Epithelial cell of esophagus (primary cell): Measurements from ENCODE around the gene CTDNEP1.
A peak's percentile ranks its signal among the peaks of the same experiment; 100 is the strongest.

Experiments used
- DNase-seq: peaks from one replicate; pipeline ENCODE4 v3.0.0; 2010; ENCODE audit warnings: low read depth
- H3K4me3 ChIP-seq: 2 replicates; pipeline ENCODE4 v1.5.1; 2011; ENCODE audit warnings: mild to moderate bottlenecking, low read length, control low read depth
- TF ChIP-seq, protein P1 (sequence below): IDR thresholded peaks from 2 replicates; pipeline ENCODE4 v1.5.1; 2011; ENCODE audit warnings: low read depth, mild to moderate bottlenecking, low read length, control low read depth, inconsistent platforms; ENCODE audit not compliant: insufficient read depth; ENCODE audit errors: missing control alignments

The CTDNEP1 gene

DNA sequence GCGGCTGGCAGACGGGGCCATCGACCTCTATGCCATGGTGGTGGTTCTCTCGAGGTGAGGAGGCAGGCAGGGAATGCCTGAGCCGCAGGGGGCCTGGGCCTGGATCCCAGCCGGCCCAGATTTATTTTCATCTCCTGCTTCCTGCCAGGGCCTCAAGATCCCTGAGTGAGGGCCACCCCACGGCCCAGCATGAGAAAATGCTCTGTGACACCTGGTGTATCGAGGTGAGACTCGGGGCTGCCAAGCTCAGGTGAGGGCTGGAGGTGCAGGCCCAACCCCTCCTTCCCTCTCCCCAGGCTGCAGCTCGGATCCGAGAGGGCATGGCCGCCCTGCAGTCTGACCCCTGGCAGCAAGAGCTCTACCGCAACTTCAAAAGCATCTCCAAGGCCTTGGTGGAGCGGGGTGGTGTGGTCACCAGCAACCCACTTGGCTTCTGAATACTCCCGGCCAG lies 26.8 kb downstream of the CTDNEP1 start:
- TF ChIP-seq, protein P1, sequence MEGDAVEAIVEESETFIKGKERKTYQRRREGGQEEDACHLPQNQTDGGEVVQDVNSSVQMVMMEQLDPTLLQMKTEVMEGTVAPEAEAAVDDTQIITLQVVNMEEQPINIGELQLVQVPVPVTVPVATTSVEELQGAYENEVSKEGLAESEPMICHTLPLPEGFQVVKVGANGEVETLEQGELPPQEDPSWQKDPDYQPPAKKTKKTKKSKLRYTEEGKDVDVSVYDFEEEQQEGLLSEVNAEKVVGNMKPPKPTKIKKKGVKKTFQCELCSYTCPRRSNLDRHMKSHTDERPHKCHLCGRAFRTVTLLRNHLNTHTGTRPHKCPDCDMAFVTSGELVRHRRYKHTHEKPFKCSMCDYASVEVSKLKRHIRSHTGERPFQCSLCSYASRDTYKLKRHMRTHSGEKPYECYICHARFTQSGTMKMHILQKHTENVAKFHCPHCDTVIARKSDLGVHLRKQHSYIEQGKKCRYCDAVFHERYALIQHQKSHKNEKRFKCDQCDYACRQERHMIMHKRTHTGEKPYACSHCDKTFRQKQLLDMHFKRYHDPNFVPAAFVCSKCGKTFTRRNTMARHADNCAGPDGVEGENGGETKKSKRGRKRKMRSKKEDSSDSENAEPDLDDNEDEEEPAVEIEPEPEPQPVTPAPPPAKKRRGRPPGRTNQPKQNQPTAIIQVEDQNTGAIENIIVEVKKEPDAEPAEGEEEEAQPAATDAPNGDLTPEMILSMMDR: no peak
- DNase-seq: no peak
- H3K4me3 ChIP-seq: no peak overlapping the region

DNA sequence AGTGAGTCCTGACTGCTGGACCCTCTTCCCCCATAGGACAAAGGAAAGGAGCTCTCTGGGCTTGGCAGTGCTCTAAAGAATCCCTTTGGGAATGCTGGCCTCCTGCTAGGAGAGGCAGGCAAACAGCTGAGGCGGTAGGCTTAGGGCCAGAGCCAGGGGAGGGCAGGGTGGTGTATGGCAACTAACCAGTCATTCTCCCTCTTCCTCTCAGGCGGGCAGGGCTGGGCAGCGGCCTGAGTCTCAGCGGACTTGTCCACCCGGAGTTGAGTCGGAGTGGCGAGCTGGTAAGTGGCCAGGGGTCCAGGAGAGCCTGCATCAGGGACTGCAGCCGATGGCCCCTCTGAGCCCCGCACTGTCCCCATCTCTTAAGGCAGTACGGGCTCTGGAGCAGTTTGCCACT lies 27.4 kb downstream of the CTDNEP1 start:
- no peak overlapping the region for H3K4me3 ChIP-seq

DNA sequence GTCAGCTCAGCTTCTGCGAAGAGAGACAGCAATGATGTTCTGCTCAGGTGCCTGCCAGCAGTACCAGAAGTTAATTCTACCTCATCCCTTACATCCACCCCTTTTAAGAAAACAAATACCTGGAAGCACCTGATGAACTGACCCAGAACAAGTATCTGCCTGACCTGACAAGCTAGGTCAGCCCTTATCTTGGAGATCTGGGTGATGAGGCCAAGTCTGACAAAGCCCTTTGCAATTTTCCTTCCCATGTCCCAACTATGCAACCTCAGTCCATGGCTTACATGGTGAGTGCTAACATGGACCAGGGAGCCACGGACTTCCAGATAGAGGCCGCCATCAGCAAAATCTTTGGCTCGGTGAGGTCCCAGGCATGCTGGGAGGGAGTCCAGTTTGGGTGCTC lies 28.2 kb downstream of the CTDNEP1 start:
- H3K4me3 ChIP-seq: no peak overlapping the region
- no peak for DNase-seq
- TF ChIP-seq, protein P1: no peak

More for the DNA sequence above, 27.4 kb downstream of the CTDNEP1 start:
- DNase-seq: no peak
- TF ChIP-seq, protein P1: no peak

DNA sequence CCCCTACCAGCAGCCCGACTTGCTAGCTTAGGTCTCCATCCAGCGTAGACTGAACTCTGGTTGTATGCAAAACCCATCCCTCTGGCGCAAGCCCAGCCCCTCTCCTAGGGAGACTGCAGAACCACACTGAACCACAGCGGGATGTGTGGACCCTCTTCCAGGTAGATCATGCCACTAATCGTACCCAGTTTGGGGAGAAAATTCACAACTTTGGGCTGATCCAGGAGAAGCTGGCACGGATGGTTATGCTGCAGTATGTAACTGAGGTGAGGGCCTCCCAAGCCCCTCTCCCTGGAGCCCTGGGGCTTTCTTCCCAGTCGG lies 28.6 kb downstream of the CTDNEP1 start:
- TF ChIP-seq, protein P1: no peak
- H3K4me3 ChIP-seq: no peak overlapping the region

DNA sequence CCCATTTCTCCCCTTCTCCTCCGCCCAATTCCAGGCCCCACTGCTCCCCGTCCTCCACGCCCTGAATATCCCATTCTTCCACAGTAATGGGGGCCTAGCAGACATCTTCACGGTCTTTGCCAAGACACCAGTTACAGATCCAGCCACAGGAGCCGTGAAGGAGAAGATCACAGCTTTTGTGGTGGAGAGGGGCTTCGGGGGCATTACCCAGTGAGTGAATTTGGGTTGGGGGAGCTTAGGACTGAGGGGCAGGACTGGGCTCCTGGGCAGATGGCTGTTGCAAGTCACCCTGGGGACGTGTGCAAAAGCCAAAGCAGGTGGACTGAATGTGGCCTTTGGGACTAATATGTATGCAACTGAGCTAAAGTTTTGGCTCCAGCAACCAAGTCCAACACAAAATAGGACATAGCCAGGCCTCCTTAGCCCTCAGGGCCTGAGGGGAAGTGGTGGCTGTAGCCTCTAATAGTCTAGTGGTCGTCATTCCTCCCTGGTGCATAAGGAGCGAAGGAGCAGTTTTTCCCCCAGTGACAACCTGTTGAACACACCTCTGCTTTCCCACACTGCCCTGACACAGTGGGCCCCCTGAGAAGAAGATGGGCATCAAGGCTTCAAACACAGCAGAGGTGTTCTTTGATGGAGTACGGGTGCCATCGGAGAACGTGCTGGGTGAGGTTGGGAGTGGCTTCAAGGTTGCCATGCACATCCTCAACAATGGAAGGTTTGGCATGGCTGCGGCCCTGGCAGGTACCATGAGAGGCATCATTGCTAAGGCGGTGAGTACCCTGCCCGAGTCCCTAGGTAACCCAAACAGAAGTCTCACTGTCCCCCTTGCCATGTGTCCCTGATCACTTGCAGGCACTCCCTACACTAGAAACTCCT lies 29.2 kb downstream of the CTDNEP1 start:
- TF ChIP-seq, protein P1: no peak
- DNase-seq: no peak
- H3K4me3 ChIP-seq: no peak overlapping the region

More for the DNA sequence above, 28.6 kb downstream of the CTDNEP1 start:
- no peak for DNase-seq

DNA sequence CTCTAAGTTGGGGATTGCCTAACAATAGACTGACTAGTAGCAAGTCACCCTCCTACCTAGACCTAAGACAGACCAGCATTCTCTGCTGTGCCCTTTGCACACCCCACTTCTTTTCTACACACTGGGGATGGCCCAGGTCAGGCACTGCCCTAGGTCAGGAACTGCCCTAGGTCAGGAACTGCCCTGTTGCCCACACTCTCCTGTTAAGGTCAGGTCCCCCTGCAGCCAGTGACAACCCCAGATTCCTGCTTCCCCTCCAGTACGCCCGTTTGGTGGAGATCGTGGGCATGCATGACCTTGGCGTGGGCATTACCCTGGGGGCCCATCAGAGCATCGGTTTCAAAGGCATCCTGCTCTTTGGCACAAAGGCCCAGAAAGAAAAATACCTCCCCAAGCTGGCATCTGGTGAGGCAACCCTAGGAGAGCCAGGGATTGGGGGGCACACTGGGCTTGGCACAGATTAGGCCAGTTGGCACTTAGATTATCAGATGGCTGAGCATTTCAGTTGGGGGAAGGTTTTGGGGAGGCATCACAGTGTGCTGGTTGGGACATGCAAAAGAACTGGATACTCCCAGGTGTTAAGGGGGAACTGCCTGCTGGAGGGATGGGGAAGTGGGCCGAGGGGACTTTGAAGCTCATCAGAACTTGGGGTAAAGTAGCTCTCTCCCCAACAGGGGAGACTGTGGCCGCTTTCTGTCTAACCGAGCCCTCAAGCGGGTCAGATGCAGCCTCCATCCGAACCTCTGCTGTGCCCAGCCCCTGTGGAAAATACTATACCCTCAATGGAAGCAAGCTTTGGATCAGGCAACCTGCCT lies 30.0 kb downstream of the CTDNEP1 start:
- no peak for DNase-seq
- peak overlapping the region; percentile 74 for H3K4me3 ChIP-seq
- TF ChIP-seq, protein P1: no peak
